KMS-11 (cell line): ENCODE data around the gene DCP1A.

Experiments
- H2AFZ ChIP-seq: fragments of 200-600 bp; sonication (generic); 2 replicates; pipeline ENCODE4 v1.6.1; 2016; ENCODE audit warnings: antibody characterized with exemption, mixed run types, low read depth
- H3K27ac ChIP-seq: fragments of 200-600 bp; sonication (generic); 2 replicates; pipeline ENCODE4 v1.6.1; 2016; ENCODE audit warnings: mild to moderate bottlenecking, mixed run types
- H3K27me3 ChIP-seq: fragments of 200-600 bp; sonication (generic); 2 replicates; pipeline ENCODE4 v1.6.1; 2017; ENCODE audit warnings: mild to moderate bottlenecking, low read depth, mixed run types, moderate library complexity; ENCODE audit not compliant: insufficient read depth
- H3K36me3 ChIP-seq: fragments of 200-600 bp; sonication (generic); 2 replicates; pipeline ENCODE4 v1.6.1; 2017; ENCODE audit warnings: mild to moderate bottlenecking, mixed run types; ENCODE audit not compliant: insufficient read depth
- H3K4me1 ChIP-seq: fragments of 200-600 bp; sonication (generic); 2 replicates; pipeline ENCODE4 v1.6.1; 2016; ENCODE audit warnings: mild to moderate bottlenecking, low read depth, mixed run types; ENCODE audit not compliant: poor library complexity, severe bottlenecking
- H3K4me2 ChIP-seq: fragments of 200-600 bp; sonication (generic); 2 replicates; pipeline ENCODE4 v1.7.0; 2016; ENCODE audit warnings: mild to moderate bottlenecking, mixed run types
- H3K4me3 ChIP-seq: fragments of 200-600 bp; sonication (generic); IDR thresholded peaks from 2 replicates; pipeline ENCODE4 v1.6.1; 2017; ENCODE audit warnings: low read depth, low read length, mixed read lengths; ENCODE audit not compliant: insufficient read depth
- H3K79me2 ChIP-seq: fragments of 200-600 bp; sonication (generic); 2 replicates; pipeline ENCODE4 v1.6.1; 2016; ENCODE audit warnings: low read depth, mixed run types; ENCODE audit not compliant: insufficient read depth
- H3K9ac ChIP-seq: fragments of 200-600 bp; sonication (generic); 2 replicates; pipeline ENCODE4 v1.6.1; 2016; ENCODE audit warnings: mild to moderate bottlenecking, mixed run types
- H4K20me1 ChIP-seq: fragments of 200-600 bp; sonication (generic); 2 replicates; pipeline ENCODE4 v1.6.1; 2016; ENCODE audit warnings: mild to moderate bottlenecking, mixed run types; ENCODE audit not compliant: insufficient read depth
- TF ChIP-seq, protein P1 (sequence below): fragments of 200-600 bp; sonication (generic); conservative IDR thresholded peaks from 2 replicates; pipeline ENCODE4 v1.6.1; 2017; ENCODE audit warnings: low read depth, mild to moderate bottlenecking, antibody characterized with exemption, low read length, moderate library complexity, mixed read lengths

The DCP1A gene

DNA sequence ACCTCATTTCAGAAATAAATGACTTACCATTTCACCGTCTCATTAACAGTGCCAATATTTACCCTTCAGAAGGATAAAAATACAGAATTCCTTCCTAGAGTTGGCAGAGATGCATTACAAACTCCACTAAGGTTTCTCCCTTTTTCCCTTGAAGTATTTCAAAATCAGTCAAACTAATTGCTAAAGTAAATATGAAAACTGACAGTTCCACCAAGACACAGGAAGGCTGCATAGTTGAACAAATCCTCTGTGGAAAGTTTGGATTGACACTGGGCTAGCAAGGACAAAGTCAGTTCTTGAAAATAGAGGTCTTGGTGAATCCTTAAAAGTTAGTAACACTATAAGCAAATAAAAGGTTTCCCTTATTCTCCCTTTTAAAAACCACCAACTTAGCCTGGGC lies 34.5 kb downstream of the DCP1A start:
- no peak overlapping the region for H3K27ac ChIP-seq
- no peaks in the 10 kb centered on the region for H4K20me1 ChIP-seq
- TF ChIP-seq, protein P1, sequence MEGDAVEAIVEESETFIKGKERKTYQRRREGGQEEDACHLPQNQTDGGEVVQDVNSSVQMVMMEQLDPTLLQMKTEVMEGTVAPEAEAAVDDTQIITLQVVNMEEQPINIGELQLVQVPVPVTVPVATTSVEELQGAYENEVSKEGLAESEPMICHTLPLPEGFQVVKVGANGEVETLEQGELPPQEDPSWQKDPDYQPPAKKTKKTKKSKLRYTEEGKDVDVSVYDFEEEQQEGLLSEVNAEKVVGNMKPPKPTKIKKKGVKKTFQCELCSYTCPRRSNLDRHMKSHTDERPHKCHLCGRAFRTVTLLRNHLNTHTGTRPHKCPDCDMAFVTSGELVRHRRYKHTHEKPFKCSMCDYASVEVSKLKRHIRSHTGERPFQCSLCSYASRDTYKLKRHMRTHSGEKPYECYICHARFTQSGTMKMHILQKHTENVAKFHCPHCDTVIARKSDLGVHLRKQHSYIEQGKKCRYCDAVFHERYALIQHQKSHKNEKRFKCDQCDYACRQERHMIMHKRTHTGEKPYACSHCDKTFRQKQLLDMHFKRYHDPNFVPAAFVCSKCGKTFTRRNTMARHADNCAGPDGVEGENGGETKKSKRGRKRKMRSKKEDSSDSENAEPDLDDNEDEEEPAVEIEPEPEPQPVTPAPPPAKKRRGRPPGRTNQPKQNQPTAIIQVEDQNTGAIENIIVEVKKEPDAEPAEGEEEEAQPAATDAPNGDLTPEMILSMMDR, result no peak
- no peak overlapping the region for H3K4me3 ChIP-seq
- H3K9ac ChIP-seq, result no peak overlapping the region
- H3K79me2 ChIP-seq, result no peaks in the 10 kb centered on the region
- H3K4me1 ChIP-seq, result no peaks in the 10 kb centered on the region
- no peaks in the 10 kb centered on the region for H3K27me3 ChIP-seq
- H2AFZ ChIP-seq, result no peak overlapping the region
- no peaks in the 10 kb centered on the region for H3K36me3 ChIP-seq
- H3K4me2 ChIP-seq, result no peak overlapping the region

DNA sequence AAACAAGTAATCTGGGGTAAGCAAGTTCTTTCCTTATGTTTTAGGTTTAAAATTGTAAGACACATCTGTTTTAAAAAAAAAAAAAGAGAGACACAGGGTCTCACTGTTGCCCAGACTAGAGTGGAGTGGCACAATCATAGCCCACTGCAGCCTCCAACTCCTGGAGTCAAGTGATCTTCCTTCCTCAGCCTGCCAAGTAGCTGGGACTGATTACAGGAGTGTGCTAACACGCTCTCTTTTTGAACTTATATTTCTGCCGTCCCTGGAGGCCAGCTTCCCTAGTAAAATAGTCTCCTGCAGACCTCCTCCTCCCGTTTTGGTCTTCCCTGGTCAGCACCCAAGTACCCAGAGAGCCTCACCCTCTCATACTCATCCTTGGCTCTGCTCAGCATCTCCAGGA lies 35.5 kb downstream of the DCP1A start:
- TF ChIP-seq, protein P1, result no peak
- H3K27ac ChIP-seq, result no peak overlapping the region
- H3K4me2 ChIP-seq, result no peak overlapping the region
- no peaks in the 10 kb centered on the region for H3K4me1 ChIP-seq
- no peak overlapping the region for H3K9ac ChIP-seq
- H3K36me3 ChIP-seq, result no peaks in the 10 kb centered on the region
- no peak overlapping the region for H3K4me3 ChIP-seq
- no peak overlapping the region for H2AFZ ChIP-seq
- H3K27me3 ChIP-seq, result no peaks in the 10 kb centered on the region
- no peaks in the 10 kb centered on the region for H4K20me1 ChIP-seq
- H3K79me2 ChIP-seq, result no peaks in the 10 kb centered on the region

DNA sequence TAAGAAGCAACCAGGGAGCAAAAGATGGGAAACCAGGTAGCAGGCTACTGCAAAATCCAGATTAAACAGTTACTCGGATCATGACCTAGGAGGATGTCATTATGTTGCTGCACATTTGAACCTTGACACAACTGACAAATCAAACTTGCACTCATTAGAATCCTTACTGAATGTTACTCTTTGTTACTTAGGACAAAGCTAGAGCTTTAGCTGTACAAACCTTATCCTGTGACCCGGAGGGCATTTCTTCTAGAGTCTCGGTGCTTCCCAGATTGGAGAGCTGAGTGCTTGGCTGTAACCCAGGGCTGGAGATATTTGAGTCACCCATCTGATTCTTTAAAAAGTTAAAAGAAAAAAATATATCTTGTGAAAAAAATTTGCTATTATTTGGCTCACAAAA lies 43.4 kb downstream of the DCP1A start:
- H3K36me3 ChIP-seq, result no peaks in the 10 kb centered on the region
- H4K20me1 ChIP-seq, result no peaks in the 10 kb centered on the region
- H3K9ac ChIP-seq, result no peak overlapping the region
- TF ChIP-seq, protein P1, result no peak
- H3K4me2 ChIP-seq, result no peak overlapping the region
- H3K4me3 ChIP-seq, result no peak overlapping the region
- no peak overlapping the region for H2AFZ ChIP-seq
- no peaks in the 10 kb centered on the region for H3K4me1 ChIP-seq
- no peak overlapping the region for H3K27ac ChIP-seq
- no peaks in the 10 kb centered on the region for H3K79me2 ChIP-seq
- H3K27me3 ChIP-seq, result no peaks in the 10 kb centered on the region

DNA sequence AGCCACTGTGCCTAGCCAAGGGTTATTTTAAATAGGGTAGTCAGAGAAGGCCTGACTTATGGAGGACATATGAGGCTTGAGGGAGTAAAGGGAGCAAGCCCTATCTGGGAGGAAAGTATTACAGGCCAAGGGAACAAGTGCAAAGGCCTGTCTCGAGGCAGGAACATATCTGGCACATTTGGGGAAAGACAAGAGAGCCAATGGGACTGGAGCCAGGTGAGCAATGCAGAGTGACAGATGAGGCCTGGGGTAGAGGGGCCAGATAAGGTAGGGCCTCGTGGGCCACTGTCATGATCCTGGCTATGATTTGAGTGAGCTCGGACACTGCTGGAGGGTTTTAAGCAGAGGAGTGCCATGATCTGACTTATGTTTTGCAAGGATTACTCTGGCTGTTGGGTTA lies 43.8 kb downstream of the DCP1A start:
- TF ChIP-seq, protein P1, result no peak
- Histone ChIP-seq H3K27me3 (no peaks in the 10 kb centered on the region), H3K79me2 (no peaks in the 10 kb centered on the region), H4K20me1 (no peaks in the 10 kb centered on the region), H3K4me2 (no peak overlapping the region), H3K9ac (no peak overlapping the region), H2AFZ (no peak overlapping the region), H3K4me3 (no peak overlapping the region), H3K4me1 (no peaks in the 10 kb centered on the region), H3K27ac (no peak overlapping the region), H3K36me3 (no peaks in the 10 kb centered on the region)

DNA sequence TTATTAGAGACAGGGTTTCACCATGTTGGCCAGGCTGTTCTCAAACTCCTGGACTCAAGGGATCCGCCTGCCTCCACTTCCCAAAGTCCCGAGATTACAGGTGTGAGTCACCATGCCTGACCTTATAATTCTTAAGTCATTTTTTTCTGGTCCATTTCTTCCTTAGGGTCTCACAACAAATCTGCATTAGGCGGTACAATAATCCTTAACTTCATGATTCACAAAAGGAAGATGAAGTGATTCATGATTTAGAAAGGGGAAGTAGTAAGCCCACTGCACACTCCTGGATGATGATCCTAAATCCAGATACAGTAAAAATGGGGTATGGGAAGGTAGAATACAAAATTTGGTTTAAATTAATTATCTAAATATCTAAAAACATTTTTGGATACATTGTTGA lies 46.5 kb downstream of the DCP1A start:
- Histone ChIP-seq H2AFZ (no peak overlapping the region), H3K4me3 (no peak overlapping the region), H3K36me3 (no peaks in the 10 kb centered on the region), H3K9ac (no peak overlapping the region), H4K20me1 (no peaks in the 10 kb centered on the region), H3K27me3 (no peaks in the 10 kb centered on the region), H3K4me2 (no peak overlapping the region), H3K27ac (no peak overlapping the region), H3K79me2 (no peaks in the 10 kb centered on the region), H3K4me1 (no peaks in the 10 kb centered on the region)
- TF ChIP-seq, protein P1, result no peak
